ENCODE measurements around the gene MOBP.
"Not testable (repeated sequence)": the region's sequence is repeated elsewhere in the genome, so short reads cannot be mapped to it uniquely, and the experiment has no call there.

The MOBP gene, protein sequence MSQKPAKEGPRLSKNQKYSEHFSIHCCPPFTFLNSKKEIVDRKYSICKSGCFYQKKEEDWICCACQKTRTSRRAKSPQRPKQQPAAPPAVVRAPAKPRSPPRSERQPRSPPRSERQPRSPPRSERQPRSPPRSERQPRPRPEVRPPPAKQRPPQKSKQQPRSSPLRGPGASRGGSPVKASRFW

DNA sequence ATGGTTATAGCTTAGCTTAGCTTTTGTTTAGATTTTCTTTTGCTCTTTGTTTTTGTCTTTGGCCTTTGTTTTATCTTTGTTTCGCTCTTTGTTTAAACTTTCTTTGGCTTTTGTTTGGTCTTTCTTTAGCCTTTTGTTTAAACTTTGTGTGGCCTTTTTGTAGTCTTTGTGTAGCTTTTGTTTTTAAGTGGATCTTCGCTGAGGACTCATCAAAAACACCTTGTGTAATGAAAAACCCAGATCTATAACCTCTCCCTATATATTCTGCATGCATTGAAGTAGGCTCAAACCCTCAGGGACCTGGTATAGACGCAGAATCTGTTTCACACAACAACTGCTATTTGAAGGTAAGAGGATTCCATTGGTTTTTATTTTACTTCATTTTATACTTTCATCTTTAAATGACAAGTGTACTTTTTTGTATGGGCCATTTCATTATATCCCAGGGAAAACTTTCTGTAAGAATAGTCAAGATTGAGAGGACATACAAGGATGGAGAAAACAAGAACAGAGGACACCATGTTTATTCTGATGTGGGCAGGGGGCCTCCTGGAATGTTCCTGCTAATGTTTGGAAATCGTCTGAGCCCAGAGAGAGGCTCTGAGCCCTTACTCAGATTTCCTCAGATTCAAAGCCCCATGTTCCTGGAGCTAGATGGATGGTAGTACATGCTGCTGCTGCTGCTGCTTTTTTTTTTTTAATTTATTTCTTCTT lies at the start of gene MOBP:
Gene MOBP, plus strand, starts transcription at position 287 of the 714 bp plus-strand sequence. CDS start 34,390 bp downstream, outside the sequence.
- no peak for DNase-seq

DNA sequence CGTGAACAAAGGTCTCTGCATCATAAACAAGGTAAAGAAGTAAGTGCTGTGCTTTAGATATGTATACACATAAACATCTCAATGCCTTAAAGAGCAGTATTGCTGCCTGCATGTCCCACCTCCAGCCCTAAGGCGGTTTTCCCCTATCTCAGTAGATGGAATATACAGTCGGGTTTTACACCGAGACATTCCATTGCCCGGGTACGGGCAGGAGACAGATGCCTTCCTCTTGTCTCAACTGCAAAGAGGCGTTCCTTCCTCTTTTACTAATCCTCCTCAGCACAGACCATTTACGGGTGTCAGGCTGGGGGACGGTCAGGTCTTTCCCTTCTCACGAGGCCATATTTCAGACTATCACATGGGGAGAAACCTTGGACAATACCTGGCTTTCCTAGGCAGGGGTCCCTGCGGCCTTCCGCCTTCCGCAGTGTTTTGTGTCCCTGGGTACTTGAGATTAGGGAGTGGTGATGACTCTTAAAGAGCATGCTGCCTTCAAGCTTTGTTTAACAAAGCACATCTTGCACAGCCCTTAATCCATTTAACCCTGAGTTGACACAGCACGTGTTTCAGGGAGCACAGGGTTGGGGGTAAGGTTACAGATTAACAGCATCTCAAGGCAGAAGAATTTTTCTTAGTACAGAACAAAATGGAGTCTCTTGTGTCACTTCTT lies 48.8 kb upstream of the MOBP start:
- DNase-seq, result not testable (repeated sequence)

DNA sequence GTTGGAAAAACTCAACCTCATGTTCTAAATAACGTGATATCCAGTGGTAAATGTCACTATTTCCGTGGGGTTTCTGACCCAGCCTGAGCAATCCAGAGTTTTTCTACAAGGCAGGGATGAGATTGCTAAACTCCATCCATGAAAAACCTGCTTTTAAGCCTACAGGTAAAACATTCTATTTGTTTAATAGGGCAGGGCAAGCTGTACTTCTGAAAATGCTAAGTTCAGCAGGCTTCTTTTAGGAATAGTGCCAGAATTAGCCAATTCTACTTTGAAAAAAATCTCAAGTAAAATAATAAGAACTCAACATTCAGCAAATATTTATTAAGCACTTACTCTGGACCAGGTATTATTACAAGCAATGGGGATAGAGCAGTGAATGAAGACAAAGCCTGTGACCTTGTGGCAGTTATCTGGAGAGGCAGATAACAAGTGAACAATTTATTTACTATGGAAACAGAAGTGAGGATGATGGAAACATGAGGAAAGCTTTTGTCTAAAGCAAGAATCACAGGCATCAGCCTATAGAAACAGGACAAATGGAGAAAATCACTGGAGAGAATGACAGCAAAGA lies 47.7 kb upstream of the MOBP start:
- DNase-seq, result no peak

DNA sequence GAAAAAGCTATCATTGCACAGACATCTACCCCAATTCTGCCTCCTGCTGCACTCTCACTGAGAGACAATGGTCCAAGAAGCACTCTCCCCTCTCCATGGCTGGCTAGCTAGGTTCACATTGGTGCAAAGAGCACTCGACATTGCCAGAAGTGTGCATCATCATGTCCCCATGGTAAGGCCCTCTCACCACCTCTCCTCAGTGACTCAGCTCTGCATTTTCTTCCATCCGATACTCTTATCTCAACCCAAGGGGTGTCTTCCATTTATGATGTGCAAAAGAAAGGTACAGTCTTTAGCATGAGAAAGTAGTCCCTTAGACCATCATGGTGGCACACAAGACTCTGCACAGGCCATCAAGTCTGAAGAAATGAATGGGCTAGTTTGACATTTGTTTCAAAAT lies 46.9 kb upstream of the MOBP start:
- no peak for DNase-seq

DNA sequence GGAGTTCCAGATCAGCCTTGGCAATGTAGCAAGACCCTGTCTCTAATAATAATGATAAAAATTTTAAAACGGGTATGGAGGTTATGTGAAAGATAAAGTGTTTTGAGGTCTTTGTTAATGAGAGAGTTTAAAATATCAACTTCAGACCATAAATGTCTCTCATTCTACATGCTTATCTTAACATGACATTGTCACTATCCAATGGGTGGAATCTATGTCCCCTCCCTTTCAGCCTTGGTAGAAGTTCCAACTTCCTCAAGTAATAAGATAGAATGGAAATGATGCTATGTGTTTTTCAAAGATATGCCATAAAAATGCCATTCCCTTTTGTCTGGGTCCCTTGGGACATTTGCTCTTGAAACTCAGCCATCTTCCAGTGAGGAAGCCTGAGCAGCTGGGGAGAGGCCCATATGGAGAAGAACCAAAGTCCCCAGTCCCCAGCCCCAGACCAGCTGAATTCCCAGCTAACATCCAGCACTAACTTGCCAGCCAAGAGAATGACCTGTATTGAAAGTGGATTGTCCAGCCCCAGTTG lies 44.0 kb upstream of the MOBP start:
- DNase-seq, result no peak

DNA sequence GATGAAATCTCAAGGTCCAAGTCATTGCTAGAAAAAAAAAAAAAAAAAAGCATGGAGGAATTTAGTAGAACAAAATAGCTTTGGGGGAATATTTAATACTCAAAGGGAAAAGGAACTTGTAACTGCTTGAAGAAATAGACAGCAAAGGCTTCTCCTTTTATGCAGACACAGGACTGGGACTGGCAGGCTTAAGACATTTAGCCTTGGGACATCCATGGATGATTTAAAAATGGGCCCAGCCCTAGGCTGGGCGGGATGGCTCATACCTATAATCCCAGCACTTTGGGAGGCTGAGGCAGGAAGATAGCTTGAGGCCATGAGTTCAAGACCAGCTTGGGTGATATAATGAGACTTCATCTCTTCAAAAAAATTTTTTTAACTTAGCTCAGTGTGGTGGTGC lies 41.2 kb upstream of the MOBP start:
- DNase-seq, result no peak

DNA sequence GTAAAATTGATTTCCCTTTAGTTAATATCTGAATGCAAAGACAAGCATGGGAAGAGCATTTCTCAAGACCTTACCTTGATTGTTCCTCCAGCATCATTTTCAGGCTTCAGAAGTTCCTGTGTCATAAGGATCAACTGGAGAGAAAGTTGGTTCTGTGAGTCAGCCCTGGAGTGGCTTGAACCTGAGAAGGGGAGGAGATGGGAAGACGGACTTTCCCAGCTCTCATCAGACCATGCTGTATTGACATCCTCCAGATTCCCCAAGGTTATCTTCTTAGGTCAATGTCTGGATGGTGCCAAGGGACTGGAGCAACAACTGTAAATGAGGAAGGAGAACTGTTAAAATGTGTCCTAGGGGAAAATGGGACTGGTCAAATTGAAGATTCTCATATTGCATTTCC lies 40.0 kb upstream of the MOBP start:
- no peak for DNase-seq

DNA sequence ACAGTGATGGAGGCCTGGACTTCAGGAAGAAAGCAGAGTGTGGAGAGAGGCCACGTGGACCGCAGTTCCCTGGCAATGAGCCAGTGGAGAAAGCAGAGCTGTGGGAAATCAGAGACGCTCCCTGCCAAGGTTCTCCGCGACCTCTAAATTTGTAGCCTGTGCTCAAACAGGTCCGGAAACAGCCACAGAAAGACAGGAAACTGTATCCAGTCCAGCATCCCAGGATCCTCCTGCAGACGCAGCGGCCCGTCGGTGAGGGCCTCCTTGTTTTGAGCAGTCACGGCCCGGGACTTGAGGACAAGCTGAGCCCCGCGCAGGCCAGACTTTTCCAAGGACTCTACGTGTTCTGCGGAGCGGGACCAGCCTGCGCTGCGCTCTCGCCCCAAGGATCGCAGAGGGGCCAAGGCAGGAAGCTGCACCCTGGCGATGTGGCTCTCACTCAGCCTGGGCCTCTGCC lies 38.7 kb upstream of the MOBP start:
- no peak for DNase-seq

DNA sequence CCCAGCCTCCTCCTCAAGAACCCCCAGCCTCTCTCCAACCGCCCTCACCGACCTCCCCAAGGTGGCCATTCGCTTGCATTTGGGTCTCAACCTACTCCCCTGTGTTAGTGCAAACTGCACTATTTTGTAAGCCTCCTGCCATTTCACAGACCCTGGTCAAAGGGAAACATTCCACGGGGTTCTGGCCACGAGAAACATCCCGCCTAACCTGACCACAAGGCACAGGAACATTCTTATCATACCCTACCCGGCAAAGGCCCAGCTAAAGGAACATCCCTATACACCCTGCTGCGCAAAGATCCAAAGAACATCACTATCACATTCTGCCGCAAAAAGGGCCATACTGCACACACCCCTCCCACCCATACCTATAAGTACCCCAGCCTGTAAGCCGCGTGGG lies 38.0 kb upstream of the MOBP start:
- no peak for DNase-seq

DNA sequence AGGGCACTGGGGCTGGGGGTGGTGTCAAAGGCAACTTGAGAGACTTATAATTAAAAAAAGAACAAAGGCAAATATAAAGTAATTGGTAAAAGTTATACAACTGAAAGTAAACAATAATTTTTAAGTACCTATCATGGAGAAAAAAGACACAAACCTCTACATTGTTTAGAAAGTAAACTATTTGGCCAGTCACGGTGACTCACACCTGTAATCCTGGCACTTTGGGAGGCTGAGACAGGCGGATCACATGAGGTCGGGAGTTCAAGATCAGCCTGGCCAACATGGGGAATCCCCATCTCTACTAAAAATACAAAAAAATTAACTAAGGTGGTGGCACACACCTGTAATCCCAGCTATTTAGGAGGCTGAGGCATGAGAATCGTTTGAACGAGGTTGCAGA lies 35.1 kb upstream of the MOBP start:
- DNase-seq, result no peak

DNA sequence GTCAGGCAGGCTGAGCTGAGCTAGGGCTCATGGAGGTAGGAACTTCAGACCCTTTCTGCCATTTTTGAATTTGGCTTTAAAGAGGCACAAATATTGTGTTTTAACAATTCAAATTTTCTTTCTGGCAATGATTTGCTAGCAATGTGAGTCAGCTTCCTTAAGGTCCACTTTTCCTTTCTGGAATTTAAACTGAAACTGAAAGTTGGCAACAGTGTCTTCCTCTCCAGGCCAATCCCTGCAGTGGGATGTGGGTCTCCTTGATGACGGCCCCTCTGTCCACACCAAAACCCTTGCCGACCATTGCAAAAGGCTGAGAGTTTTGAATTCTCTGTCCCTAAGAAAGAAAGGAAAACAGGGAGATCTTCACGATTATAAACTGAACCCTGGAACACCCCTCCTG lies 33.8 kb upstream of the MOBP start:
- DNase-seq, result no peak

DNA sequence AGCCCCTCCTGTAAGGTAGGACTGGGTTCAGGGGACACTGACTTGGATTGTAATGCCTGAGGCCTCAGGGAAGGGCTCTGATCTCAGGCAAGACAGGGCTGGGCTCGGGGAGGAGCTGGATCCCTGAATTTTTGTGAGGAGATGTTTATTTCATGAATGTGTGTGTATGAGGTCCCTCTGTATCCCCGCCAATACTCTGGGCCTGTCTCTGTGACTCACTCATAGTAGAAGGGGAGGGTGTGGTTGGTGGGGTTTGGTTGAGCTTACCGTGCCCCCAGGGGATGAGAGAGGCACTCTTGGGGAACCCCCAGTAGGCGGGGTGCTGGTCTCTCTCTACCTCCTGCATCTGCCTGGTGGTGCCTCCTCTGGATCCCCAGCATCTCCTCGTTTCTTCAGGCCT lies 32.9 kb upstream of the MOBP start:
- no peak for DNase-seq

DNA sequence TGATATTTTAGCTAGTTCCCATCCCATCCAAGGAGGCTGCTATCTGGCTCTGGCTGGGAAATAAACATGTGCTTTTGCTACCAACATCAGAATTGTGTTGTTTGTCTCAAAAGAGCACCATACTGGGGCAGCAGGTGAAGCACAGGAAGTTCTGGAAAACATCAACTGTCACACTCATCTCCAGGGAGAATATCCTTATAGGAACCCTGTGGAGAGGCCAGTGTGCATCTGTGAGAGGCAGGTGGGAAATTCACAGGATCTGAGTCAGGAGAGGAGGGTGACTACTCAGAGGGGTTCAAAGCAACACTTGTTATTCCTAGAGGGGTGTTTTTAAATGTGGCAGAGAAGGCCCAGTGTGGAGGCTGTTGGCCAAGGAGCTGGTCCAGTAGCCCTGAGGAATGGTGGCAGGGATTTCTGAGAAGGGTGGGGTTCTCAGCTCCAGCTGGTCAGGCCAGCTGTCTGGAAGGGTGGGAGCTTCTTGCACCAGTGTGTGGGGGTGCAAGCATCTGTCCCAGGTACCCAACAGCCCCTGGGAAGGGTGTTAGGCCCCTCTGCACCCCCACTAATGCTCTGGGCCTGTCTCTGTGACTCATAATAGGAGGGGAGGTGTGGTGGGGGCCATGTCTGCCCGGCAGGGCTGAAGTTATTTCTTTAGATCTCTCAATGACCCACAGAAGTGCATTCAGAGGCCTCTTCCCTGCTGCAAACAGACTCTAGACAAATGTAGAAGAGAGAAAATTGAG lies 32.3 kb upstream of the MOBP start:
- no peak for DNase-seq

DNA sequence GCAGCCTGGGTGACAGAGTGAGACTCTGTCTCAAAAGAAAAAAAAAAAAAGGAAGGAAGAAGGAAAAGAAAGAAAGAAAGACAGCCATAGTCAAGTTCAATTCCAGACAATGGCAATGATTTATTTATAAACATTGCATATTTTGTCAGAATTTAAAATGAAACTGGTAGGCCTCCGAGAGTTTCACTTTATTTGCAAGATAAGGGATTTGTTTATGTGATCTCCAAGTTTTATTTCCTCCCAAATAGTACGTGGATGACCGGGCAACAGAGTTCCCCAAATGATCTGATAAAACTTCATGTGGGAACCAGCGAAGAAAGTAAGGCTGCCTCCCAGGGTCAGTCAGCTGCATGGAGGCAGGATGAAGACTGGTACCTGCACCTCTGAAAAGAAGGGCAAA lies 28.6 kb upstream of the MOBP start:
- DNase-seq, result no peak

DNA sequence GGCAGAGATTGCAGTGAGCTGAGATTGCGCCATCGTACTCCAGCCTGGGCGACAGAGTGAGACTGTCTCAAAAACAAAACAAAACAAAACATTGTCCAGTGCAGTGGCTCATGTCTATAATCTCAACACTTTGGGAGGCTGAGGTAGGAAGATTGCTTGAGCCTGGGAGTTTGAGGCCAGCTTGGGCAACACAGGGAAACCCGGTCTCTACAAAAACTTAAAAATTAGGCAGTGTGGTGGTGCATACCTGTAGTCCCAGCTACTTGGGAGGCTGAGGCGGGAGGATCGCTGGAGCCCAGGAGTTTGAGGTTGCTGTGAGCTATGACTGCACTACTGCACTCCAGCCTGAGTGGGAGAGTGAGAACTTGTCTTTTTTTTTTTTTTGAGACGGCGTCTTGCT lies 27.2 kb upstream of the MOBP start:
- DNase-seq, result no peak

DNA sequence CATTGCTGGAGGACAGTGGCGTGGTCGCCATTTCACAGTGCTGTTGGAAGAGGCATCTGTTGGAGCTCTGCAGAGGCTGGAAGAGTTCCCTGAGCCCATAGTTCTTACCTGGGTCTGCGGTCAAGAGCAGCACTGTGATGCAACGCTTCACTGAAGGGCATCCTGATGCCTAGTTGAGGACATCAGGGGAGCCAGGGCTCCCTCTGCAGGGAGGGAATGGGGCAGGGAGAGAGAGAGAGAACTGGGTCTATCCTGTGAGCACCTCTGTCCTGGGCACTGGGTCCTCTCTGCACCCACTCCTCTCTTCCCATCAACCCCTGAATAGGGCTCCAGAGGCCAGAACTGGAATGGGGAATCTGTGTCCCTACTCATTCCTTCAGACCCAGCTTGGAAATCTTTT lies 23.9 kb upstream of the MOBP start:
- no peak for DNase-seq

DNA sequence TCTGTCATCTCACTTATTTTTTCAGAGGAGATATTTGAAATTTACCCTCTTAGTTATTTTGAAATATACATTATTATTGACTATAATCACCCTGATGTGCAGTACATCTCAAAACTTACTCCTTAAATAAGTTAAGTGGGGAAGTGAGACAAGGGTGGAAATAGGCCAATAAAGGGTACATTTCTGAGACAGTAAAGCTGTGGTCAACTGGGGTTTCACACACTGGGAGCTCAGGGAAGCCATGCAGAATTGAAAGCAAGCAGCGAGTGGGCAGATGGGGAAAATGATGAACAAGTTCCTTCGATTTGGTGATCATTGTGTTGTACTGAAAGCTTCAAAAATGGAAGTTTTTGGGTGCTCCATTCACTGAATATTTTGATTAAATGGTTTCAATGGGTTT lies 21.6 kb upstream of the MOBP start:
- no peak for DNase-seq

DNA sequence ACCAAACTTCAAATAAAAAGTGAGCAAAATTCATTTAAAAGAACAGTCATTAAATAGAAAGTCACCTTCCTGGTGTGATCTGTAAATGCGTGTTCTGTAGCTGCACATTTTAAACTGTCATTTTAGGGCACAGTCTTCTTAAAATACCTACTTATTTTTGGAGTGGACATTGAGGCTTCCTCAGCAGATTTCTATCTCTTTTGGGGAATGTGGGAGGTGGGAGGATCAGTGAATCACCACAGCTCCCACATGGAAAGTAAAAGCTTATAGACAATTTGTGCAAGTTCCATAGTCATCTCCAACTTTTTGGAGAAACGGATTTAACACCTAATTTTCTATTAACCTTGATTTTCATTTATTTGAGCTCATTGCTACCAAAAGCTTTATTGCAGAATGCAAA lies 21.0 kb upstream of the MOBP start:
- no peak for DNase-seq

DNA sequence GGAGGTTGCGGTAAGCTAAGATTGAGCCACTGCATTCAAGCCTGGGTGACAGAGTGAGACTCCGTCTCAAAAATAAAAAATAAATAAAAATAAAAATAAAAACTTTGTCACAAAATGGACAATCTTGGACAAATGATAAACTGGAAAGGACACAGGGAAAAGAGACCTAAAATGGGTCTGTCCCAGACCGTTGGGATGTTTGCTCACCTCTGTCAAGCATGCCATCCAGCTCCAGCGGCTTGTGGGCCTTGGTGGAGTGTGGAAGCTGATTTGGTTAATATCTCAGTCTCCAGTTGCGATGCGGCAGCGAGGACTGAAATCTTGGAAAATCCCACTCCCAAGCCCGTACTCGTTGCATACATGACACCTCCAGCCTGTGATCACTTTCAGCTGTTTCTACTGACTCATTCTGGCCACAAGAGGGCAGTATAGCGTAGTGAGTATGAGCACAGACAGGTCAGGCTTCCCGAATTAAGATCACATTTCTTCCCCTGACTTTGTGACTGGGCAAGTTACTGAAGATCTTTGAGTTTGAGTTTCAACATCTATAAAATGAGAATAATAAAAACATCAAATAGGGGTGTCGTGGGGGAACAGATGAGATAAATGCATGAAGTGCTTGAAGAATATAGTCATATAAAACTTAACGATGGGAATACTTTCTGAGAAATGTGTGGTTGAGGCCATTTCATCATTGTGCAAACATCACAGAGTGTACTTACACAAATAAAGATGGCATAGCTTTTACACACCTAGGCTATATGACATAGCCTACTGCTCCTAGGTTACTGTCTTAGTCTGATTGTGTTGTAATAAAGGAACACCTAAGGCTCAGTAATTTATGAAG lies 19.6 kb upstream of the MOBP start:
- DNase-seq, result peak; percentile 57

DNA sequence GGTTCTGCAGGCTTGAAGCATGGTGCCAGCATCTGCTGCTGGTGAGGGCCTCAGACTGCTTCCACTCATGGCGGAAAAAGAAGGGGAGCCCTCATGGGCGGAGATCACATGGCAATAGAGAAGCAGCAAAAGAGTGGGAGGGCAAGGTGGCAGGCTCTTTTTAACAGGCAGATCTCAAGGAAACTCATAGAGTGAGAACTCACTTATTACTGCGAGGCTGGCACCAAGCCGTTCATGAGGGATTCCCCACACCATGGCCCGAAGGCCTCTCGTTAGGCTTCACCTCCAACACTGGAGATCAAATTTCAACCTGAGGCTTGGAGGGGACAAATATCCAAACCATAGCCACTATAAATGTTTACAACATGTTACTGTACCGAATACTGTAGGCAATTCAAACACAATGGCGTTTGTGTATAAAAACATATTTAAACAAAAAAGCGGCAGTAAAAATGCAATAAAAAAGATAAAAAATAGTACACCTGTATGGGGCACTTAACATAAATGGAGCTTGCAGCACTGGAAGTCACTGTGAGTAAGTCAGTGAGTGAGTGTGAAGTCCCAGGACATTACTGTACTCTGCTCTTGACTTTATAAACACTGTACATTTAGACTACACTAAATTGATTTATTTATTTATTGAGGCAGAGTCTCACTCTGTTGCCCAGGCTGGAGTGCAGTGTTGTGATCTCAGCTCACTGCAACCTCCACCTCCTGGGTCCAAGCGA lies 18.8 kb upstream of the MOBP start:
- no peak for DNase-seq

DNA sequence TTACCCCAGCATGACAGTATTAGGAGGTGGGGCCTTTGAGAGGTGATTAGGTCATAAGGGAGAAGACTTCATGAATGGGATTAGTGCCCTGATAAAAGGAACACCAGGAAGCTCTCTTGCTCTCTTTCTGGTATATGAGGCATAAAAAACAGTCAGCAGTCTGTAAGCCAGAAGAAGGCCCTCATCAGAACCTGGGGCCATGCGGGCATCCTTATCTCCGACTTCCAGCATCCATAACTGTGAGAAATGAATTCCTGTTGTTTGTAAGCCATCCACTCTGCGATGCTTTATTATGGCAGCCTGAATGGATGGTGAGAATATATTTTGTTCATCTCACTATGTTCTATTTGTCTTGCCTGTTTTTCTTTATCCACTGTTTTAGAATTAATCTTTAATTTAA lies 17.7 kb upstream of the MOBP start:
- DNase-seq, result no peak
